BJ (cell line): ENCODE measurements around the gene PRRC2C. TPM values are rescaled to one million over a fixed set of nuclear protein-coding genes. Genes with fewer than 3 reads are reported as not detected.
"Not testable (repeated sequence)": the region's sequence is repeated elsewhere in the genome, so short reads cannot be mapped to it uniquely, and the experiment has no call there.

Source experiments
- CTCF ChIA-PET: fragments of 350-600 bp; formaldehyde crosslinking; extraction: SDS; loops from one replicate; lab custom pipeline; 2021; ENCODE audit warnings: antibody characterized with exemption, inconsistent platforms; lab: Yijun Ruan, JAX
- POLR2A ChIA-PET: fragments of 300-600 bp; sonication (Branson Sonifier 250); formaldehyde crosslinking; extraction: SDS; loops from one replicate; lab custom pipeline; 2021; ENCODE audit warnings: antibody characterized with exemption; lab: Charles Lee
- DNase-seq: peaks from one replicate; pipeline ENCODE4 v3.0.0-alpha.2; 2011; ENCODE audit warnings: low read depth
- H3K27me3 ChIP-seq: 2 replicates; pipeline ENCODE4 v1.6.0; 2011; ENCODE audit warnings: low read length; ENCODE audit not compliant: control insufficient read depth, insufficient read depth
- H3K36me3 ChIP-seq: 2 replicates; pipeline ENCODE4 v1.5.1; 2011; ENCODE audit warnings: low read length; ENCODE audit not compliant: control insufficient read depth, insufficient read depth
- H3K4me3 ChIP-seq: 2 replicates; pipeline ENCODE4 v1.5.1; 2011; ENCODE audit warnings: low read depth, mild to moderate bottlenecking, control low read depth, low read length
- CTCF ChIP-seq: IDR thresholded peaks from 2 replicates; pipeline ENCODE4 v1.5.1; 2011; ENCODE audit warnings: low read depth, mild to moderate bottlenecking, control low read depth, inconsistent platforms, low read length, moderate library complexity; ENCODE audit not compliant: insufficient read depth
- polyA plus RNA-seq: library from polyadenylated mRNA; depleted of rRNA; stranded (reverse); fragments of >200 nt; gene quantifications from 2 replicates; pipeline ENCODE4 v1.2.3, GENCODE V29; 2011

Gene PRRC2C
- polyA plus RNA-seq, 1 experiment, result 27.2 TPM

DNA sequence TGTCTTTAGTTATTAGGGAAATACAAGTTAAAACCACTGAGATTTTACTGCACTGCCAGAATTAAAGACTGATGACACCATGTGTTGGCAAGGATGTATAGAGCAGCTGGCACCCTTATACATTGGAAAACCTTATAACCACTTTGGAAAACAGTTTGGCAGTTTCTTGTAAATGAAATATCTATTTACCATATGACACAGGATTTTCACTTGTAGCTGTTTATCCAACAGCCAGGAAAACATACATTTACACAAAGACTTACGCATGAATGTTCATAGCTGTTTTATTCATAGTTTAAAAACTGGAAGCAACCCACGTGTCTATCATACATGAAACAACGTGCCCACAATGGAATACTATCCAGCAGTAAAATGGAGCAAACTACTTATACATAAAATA lies 45.3 kb downstream of the PRRC2C start:
- H3K36me3 ChIP-seq, result peaks cover 14% of the 10 kb centered on the region
- CTCF ChIA-PET, result interaction anchor here (0.8 kb wide), 1 partner anchor 18 kb away, joined by 3 read pairs; no protein-coding TSS in a partner anchor
- DNase-seq, result no peak

DNA sequence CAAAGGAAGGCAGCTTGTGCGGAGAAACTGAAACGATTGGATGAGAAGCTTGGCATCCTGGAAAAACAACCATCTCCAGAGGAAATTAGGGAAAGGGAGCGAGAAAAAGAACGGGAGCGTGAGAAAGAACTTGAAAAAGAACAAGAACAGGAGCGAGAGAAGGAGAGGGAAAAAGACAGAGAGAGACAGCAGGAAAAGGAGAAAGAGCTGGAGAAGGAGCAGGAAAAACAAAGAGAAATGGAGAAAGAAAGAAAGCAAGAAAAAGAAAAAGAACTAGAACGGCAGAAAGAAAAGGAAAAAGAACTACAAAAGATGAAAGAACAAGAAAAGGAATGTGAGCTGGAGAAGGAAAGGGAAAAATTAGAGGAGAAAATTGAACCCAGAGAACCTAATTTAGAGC lies 47.2 kb downstream of the PRRC2C start:
- Histone ChIP-seq H3K4me3 (no peak overlapping the region), H3K36me3 (peaks cover 17% of the 10 kb centered on the region), H3K27me3 (no peaks in the 10 kb centered on the region)
- ChIA-PET CTCF (interaction anchor here (0.6 to 1.4 kb wide), 4 partner anchors 47 to 915 kb away, joined by 3 read pairs; partner anchors contain the start of gene PRRC2C), POLR2A (no interaction called here)
- TF ChIP-seq CTCF, result no peak
- no peak for DNase-seq

More for the DNA sequence above, 45.3 kb downstream of the PRRC2C start:
- no peak for TF ChIP-seq CTCF
- POLR2A ChIA-PET, result no interaction called here
- H3K27me3 ChIP-seq, result no peaks in the 10 kb centered on the region
- H3K4me3 ChIP-seq, result no peak overlapping the region

- no peak for TF ChIP-seq CTCF
- Histone ChIP-seq H3K27me3 (no peaks in the 10 kb centered on the region), H3K36me3 (peaks cover 19% of the 10 kb centered on the region), H3K4me3 (no peak overlapping the region)
- DNase-seq, result no peak
- ChIA-PET POLR2A (no interaction called here), CTCF (no interaction called here)
Measured at GRCh38 chr1:171545523-171545922, 60.2 kb downstream of the PRRC2C start.

DNA sequence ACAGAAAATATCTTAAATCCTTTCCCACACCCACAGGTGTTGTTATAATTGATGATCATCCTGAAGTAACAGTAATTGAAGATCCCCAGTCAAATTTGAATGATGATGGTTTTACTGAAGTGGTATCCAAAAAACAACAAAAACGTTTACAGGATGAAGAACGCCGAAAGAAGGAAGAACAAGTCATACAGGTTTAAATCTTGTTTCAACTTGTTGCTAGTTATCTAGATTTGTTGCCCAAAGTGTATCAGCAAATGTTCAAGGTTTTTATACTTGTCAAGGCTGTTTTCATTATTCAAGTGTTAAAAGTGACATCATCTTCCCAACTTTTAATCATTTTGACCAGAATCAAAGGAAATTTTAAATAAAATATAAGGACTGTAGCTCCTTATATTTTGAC lies 64.7 kb downstream of the PRRC2C start:
- Histone ChIP-seq H3K27me3 (no peaks in the 10 kb centered on the region), H3K36me3 (peaks cover 6% of the 10 kb centered on the region), H3K4me3 (no peak overlapping the region)
- TF ChIP-seq CTCF, result no peak
- no peak for DNase-seq
- CTCF ChIA-PET, result no interaction called here
- POLR2A ChIA-PET, result no interaction called here

DNA sequence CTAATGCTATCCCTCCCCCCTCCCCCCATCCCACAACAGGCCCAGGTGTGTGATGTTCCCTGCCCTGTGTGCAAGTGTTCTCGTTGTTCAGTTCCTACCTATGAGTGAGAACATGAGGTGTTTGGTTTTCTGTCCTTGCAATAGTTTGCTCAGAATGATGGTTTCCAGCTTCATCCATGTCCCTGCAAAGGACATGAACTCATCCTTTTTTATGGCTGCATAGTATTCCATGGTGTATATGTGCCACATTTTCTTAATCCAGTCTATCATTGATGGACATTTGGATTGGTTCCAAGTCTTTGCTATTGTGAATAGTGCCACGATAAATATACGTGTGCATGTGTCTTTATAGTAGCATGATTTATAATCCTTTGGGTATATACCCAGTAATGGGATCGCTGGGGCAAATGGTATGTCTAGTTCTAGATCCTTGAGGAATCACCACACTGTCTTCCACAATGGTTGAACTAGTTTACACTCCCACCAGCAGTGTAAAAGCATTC lies 65.3 kb downstream of the PRRC2C start:
- POLR2A ChIA-PET, H3K27me3 ChIP-seq, DNase-seq, CTCF ChIA-PET, H3K36me3 ChIP-seq, H3K4me3 ChIP-seq: not testable (repeated sequence)

- POLR2A ChIA-PET, H3K4me3 ChIP-seq: not testable (repeated sequence)
Measured at GRCh38 chr1:171553960-171554359, 68.6 kb downstream of the PRRC2C start.

More at GRCh38 chr1:171553960-171554359, 68.6 kb downstream of the PRRC2C start:
- peaks cover 13% of the 10 kb centered on the region for H3K36me3 ChIP-seq
- DNase-seq, CTCF ChIA-PET, H3K27me3 ChIP-seq: not testable (repeated sequence)
